Measurements from ENCODE around the gene ABCA5.

The ABCA5 gene, protein sequence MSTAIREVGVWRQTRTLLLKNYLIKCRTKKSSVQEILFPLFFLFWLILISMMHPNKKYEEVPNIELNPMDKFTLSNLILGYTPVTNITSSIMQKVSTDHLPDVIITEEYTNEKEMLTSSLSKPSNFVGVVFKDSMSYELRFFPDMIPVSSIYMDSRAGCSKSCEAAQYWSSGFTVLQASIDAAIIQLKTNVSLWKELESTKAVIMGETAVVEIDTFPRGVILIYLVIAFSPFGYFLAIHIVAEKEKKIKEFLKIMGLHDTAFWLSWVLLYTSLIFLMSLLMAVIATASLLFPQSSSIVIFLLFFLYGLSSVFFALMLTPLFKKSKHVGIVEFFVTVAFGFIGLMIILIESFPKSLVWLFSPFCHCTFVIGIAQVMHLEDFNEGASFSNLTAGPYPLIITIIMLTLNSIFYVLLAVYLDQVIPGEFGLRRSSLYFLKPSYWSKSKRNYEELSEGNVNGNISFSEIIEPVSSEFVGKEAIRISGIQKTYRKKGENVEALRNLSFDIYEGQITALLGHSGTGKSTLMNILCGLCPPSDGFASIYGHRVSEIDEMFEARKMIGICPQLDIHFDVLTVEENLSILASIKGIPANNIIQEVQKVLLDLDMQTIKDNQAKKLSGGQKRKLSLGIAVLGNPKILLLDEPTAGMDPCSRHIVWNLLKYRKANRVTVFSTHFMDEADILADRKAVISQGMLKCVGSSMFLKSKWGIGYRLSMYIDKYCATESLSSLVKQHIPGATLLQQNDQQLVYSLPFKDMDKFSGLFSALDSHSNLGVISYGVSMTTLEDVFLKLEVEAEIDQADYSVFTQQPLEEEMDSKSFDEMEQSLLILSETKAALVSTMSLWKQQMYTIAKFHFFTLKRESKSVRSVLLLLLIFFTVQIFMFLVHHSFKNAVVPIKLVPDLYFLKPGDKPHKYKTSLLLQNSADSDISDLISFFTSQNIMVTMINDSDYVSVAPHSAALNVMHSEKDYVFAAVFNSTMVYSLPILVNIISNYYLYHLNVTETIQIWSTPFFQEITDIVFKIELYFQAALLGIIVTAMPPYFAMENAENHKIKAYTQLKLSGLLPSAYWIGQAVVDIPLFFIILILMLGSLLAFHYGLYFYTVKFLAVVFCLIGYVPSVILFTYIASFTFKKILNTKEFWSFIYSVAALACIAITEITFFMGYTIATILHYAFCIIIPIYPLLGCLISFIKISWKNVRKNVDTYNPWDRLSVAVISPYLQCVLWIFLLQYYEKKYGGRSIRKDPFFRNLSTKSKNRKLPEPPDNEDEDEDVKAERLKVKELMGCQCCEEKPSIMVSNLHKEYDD (N-terminal part only)

DNA sequence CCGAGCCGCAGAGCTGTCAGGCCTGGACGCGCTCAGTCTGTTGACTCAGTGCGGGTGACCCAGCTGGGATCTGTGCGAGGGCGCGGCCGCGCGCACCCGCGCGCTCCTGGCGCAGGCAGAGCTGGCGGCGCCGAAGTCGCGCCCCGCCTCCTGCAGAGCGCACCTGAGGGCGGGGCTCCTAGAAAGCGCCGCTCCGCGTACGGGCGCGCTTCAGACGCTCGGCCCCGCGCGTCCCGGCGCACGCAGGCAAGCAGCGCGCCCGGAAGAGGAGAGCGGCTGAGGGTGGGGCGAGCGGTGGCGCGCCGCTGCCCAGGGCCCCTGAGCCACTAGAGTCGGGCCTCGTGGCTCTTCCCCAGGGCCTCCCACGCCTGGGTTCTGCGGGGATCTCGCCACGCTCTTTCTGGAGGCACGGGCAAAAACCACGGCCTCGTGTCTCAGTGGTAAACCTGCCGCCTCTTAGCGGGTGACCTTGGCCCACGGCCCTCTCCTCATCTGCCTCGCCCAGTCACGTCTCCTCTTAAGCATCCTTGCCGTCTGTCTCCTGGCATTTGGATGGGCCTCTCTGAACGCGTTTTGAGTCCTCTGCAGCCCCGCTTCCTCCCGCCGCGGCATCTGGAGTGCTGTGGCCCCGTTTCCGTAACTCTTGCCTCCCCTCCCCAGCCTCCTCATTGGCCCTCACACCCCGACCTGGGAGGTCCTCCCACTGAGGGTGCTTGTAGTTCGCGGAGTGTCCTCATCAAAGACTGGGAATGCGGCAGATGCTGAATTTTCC is at the start of gene ABCA5:
TSS of gene ABCA5 (minus strand) at position 74 of the 772 bp plus-strand sequence. CDS start 12,718 bp downstream, outside the sequence.
- DNase-seq: peak; percentile 65 to 75

DNA sequence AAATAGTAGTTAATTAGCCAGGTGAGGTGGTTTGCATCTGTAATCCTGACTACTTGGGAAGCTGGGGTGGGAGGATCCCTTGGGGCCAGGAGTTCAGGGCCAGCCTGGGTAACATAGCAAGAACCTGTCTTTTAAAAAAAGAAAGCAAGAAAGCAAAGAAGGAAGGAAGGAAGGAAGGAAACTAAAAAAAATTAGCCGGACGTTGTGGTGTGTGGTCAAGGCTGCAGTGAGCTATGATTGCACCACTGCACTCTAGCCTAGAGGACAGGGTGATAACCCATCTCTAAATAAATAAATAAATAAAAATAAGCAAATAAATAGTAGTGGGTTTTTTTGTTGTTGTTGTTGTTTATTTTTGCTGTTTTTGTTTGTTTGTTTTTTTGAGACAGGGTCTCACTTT is 48.3 kb upstream of the ABCA5 start:
- no peak for DNase-seq

DNA sequence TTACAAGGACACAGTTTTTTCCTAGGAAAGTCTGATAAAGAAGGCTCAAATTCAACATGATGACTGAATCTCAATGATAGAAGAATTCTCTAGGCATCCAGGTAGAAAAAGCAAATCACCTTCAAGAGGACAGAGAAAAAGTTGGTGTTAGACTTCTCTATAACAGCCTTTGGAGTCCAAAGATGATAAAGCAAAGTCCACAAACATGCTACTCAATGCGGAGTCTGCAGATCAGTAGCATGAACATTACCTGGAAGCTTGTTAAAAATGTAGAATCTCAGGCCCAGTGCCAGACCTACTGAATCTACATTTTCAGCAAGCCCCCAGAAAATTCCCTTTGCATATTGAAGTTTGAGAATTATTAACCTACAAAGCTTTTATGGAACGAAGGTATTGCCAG is 46.1 kb upstream of the ABCA5 start:
- no peak for DNase-seq

DNA sequence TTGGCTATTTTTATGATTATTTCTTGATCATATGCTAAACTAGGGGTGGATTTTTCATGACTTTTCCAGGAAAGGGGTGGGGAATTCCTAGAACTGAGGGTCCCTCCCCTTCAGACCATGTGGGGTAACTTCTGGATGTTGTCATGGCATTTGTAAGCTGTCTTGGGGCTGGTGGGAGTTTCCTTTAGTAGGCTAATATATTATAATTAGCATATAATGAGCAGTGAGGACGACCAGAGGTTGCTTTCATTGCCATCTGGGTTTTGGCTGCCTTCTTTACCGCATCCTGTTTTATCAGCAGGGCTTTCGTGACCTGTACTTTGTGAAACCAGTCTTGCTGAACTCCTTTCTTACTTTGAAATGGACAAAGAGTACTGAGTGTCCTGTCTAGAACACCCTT is 40.4 kb upstream of the ABCA5 start:
- no peak for DNase-seq

DNA sequence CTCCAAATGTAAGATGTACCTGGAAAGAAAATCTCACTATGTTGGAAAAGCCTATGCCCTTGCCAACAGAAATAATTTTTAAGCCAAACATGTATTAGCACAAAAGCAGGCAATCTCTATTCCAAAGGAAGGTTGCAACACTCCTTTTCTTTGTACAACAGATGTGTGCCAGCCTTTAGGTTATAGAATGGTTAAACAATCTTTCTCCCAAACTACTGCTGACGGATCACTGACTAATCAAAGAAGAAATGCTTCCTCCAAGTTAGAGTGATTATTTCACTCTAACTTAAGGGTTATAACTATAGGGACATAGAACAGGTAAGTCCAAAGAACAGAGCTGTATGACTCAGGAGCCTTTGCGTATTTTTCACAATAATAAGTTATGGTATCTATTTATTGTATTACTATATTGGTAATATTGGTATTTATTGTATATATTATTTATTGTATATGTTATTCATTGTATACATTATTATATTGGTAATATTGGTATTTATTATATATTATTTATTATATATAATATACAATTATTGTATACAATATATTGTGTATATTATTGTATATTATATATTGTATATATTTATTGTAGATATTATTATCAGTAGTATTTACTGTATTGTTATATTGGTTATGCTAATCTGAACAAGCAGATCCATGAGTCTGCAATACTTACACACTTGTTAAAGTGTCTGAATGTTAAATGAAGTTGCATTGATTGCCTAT is 36.7 kb upstream of the ABCA5 start:
- DNase-seq: no peak

DNA sequence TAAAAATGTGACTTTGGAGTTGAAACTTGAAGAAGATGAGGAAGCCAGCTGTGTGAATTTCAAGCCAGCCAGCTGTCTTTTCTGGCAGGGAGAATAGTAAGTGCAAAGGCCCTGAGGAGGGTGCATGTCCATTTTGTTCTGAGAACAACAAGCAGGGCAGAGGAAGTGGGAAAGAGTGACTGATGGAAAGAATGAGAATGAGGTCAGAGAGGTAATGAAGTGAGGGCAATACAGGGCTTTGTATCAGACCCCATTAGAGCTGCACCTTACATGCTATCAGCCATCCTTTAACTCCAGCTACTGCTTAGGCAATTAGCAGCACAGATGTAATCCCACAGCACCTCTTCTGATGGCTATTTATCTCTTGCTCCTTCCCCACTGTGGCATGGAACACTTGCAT is 34.2 kb upstream of the ABCA5 start:
- no peak for DNase-seq

DNA sequence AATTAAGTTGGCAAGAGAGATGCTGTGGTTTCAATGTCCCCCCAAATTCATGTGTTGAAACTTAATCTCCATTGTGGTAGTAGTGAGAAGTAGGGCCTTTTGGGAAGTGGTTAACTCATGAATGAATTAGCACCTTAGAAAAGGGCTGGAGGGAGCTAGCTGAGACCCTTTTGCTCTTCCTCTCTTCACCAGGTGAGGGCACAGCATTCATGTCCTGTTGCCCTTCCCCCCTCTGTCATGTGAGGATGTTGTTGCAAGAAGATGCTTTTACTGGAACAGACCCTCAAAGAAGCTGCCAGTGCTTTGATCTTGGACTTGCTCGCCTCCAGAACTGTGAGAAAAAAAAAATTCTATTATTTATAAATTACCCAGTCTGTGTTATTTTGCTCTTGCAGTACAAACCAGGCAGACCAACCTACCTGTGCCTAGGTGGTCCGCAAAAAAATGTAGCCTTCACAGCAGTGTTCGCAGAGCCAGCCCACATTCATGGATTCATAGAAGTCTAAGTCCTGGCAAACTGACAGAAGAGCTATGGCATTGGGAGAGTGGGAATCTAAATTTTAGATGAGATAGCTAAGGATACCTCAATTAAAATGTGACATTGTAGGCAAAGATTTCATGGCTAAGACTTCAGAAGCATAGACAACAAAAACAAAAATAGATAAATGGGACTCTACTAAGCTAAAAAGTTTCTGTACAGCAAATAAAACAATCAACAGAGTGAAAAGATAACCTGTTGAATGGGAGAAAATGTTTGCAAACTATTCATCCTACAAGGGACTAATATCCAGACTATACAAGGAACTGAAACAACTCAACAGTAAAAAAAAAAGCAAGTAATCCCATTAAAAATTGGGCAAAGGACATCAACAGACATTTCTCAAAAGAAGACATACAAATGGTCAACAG is 32.0 kb upstream of the ABCA5 start:
- no peak for DNase-seq

DNA sequence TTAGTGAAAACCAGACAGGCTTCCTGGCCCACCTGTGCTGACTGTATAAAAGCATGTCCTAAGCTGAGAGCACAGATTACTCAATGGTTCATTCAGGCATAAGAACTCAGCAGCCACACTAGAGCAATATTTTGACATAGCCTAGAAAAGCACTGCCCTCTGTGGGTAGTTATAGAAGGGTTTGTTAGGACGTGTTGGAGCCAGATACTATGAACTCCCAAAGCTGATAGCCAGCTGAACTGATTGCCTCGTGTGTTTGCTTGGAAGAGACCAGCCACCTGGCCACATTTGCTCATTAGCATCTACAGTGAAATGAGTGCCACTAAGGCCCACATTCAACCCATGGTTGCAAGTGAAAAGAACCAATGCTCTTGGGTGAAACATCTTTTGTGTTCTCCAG is 30.8 kb upstream of the ABCA5 start:
- no peak for DNase-seq

DNA sequence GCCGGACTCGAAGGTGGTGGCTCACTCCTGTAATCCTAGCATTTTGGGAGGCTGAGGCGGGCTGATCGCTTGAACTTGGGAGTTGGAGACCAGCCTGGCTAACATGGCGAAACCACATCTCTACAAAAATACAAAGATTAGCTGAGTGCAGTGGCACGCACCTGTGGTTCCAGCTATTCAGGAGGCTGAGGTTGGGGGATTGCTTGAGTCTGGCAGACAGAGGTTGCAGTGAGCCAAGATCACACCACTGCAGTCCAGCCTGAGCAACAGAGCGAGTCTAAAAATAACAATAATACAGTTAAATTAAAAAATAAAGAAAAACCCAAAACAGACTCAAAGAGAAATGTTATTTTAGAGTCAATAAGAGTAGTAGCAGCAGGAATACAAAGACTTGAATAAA is 29.7 kb upstream of the ABCA5 start:
- no peak for DNase-seq

DNA sequence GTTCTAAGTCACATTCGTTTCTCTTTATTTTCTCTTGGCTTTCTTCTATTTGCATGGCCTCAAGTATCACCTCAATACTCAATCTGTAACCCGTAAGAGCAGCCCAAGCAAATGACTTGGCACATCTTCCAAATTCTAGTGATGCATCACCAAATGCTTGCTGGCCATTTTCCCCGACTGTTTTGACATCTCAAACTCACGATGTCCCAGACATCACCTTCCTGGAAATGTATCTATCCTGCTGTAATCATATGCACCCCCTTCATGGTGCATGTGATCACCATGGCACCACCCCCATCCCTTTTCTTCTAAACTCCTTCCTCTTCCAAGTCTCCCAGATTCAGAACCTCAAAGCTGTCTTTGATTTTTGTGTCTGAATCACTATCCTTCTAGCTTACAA is 24.0 kb upstream of the ABCA5 start:
- DNase-seq: no peak

DNA sequence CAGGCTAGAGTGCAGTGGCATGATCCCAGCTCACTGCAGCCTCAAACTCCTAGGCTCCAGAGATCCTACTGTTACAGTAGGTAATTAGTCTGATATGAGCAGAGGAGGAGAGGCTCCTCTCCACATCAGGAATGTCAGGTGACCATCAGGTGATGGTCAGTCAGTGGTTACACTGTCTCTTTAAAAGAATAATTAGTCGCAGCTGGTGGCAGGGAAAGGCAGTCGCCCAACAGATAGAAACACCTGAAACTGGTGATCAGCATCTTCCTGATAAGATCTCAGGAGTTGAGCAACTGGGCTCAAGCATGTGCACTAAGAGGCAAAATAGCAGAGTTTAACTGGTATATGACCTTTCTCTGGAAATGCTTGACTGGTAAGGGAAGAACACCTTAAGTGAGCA is 21.5 kb upstream of the ABCA5 start:
- DNase-seq: no peak

DNA sequence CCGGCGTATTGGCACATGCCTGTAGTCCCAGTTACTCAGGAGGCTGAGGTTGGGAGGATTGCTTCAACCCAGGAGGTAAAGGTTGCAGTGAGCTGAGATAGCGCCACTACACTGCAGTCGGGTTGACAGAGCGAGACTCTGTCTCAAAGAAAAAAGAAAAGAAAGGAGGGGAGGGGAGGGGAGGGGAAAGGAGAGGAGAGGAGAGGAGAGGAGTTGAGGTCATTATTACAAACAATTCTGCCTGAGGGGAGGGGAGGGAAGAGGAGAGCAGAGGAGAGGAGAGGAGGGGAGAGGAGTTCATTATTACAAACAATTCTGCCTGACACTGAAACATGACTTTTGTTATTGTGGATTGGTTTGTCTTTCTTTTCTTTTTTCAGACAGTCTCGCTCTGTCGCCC is 19.8 kb upstream of the ABCA5 start:
- DNase-seq: no peak

DNA sequence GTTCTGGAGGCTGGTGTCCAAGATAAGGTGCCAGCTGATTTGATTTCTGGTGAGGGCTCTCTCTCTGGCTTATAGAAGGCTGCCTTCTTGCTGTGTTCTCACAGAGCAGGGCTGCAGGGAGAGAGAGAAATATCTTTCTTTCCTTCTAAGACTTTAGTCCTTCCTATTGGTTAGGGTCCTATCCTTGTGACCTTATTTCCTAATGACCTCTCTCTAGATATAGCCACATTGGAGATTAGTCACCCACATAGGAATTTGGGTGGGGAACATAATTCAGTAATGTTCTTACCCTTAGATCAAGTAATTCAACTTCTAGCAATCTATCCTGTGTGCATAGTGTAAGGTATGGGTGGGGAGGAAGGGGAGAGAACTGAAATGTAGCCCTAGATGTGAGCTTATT is 18.0 kb upstream of the ABCA5 start:
- no peak for DNase-seq

DNA sequence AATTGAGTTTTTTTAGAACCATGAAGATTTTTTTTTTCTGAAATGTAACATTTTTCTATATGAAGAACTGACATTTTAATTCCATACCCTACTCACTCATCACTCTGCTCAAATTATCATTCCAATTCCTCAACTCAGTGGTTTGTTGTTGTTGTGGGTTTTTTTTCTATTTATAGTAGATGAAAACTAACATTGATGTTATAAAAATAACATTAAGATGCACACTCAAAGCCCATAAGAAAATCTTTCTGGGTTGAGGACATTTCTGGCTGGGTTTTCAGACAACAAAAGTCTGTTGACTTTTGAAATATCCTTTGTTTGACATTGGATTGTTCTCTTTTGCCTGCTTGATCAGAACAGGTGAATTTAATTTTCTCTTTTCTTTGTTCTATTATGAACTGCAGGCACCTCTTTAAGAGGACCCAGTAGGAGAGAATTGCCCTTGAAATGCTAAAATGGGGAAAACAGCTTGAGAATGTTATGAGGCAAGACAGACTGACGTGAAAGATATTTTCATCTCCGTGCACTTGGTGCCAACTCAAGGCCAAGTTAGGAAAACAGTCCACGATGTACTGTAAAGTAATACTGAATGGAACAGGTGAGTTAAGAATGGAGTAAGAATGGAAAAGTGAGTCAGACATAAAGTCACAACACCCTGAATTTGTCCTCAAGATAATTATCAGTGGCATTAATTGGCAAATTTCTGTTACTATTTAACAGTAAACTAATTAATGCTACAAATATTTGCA is 16.1 kb upstream of the ABCA5 start:
- no peak for DNase-seq

DNA sequence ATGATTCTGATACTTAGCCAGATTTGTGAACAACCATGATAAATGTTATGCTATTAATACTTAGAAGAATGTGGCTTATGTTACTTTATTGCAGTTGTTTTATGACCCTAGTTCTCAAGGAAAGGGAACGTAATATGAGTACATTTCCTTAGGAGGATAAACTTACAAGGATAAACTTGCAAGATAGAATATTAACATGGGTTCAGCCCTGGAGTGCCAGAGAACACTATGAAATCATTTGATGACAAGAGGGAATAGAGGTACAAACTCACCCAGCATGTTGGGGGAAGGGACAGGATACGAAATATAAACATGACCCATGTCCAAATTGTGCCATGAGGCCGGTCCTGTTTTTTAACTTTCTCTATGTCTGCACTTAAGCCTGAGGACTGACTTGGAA is 13.0 kb upstream of the ABCA5 start:
- no peak for DNase-seq

DNA sequence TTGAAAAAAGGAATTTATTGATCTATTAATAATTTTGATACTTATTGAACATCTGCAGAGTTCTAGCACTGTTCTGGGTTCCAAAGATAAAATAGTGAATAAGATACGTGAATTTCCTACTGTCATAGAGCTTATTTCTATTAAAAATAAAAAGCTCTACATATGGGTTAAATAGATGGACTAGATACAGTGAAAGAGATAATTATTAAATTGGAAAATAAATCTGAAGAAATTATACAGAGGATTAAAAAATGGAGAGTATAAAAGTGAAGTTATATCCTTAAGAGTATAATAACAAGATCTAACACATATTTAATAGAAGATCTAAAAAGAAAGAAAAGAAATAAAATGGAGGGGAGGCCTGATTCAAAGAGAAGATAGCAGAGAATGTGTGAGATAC is 10.1 kb upstream of the ABCA5 start:
- DNase-seq: no peak

DNA sequence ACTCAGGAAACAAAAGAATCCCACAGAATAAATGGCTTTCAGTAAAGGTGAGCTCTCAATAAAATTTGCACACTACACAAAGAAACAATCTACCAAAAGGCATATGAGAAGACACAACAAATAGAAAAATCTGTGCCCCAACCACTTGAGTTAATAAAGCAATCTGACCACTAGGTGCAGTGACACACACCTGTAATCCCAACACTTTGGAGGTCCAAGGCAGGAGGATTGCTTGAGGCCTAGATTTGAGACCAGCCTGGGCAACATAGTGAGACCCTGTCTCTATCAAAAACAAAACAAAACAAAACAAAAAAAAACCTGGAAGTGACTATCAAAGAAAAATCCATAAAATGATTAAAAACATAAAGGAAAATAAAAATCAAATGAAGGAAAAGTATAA is 9.6 kb upstream of the ABCA5 start:
- no peak for DNase-seq

DNA sequence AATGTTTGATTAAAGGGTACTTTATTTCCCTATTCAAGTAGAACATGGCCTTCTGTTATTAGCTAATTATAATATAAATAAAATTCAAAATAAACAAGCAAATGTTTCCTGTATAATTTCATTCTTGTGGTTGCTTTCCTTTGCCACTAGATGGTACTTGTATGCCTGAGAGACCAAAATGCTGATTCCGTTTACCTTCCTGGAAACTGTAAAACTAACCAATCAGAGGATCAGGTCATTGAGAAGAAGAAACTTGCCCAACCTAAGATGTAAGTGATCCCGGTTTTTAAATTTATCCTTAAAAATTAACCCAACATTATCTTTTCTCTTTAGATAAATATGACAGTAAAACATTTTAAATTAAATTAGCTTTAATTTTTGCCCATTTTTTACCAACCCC is 8.1 kb upstream of the ABCA5 start:
- peak; percentile 50 to 52 for DNase-seq

DNA sequence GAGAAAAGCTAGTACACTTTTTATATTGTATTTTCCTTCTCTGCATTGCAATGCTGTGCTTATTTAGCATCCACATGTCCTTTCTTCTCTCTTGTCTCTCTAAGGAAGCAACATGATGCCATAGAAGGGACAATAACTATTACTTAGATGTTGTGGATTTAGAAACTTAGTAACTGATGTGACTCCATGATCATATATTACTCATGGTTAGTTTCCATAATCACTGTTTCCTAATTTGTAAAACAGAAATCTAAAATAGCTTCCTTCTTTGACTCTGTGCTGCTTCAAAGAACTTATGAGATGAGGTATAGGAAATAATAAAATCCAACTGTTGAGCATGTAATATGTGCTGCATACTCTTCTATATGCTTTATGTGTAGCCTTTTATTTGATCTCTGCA is 6.6 kb upstream of the ABCA5 start:
- DNase-seq: no peak

DNA sequence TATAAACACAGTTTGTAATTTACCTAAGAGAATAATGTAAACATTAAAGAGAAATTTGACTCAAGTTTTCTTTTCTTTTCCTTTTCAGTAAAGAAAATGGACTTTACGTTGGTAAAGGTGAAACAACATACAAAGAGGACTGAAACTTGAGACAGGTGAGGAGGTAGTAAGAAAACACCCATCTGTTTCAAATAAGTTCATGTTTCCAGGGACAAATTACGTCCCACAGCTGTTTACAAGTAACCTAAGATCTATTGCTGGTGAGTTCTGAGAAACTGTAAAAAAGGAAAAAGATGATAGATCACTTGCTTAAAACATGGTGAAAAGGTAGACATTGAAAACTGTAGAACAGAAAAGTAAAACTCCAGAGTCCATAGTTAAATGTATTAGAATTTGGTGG is 4.8 kb upstream of the ABCA5 start:
- DNase-seq: no peak
